GM12872 (cell line): ENCODE measurements around the gene ENOX1.

ENCODE experiments used
- TF ChIP-seq, protein P1 (sequence below): IDR thresholded peaks from 3 replicates; pipeline ENCODE4 v1.5.1; 2011; ENCODE audit warnings: low read depth, mild to moderate bottlenecking, low read length, moderate library complexity; ENCODE audit not compliant: insufficient read depth

Gene ENOX1

DNA sequence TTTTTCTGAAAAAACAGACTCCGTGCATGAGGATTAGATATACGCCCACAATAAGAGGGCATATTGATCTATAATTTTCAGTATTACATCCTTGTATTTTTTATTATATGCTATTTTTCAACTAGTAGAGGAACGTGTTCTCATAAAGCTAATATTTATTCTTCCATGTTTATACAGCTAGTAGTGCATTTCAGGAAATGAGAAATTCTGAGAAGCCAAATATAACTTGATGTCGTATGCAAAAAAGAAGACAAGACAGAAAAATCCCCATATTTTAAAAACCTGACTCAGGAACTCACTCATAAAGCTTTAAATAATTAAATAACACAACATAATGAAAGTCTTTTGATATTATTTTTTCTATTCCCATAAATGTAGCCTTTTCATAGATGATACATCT is 308.6 kb downstream of the ENOX1 start:
- TF ChIP-seq, protein P1, sequence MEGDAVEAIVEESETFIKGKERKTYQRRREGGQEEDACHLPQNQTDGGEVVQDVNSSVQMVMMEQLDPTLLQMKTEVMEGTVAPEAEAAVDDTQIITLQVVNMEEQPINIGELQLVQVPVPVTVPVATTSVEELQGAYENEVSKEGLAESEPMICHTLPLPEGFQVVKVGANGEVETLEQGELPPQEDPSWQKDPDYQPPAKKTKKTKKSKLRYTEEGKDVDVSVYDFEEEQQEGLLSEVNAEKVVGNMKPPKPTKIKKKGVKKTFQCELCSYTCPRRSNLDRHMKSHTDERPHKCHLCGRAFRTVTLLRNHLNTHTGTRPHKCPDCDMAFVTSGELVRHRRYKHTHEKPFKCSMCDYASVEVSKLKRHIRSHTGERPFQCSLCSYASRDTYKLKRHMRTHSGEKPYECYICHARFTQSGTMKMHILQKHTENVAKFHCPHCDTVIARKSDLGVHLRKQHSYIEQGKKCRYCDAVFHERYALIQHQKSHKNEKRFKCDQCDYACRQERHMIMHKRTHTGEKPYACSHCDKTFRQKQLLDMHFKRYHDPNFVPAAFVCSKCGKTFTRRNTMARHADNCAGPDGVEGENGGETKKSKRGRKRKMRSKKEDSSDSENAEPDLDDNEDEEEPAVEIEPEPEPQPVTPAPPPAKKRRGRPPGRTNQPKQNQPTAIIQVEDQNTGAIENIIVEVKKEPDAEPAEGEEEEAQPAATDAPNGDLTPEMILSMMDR, result no peak

- TF ChIP-seq, protein P1, result no peak
Observed at GRCh38 chr13:43475140-43475539, 311.6 kb downstream of the ENOX1 start.

- TF ChIP-seq, protein P1, result no peak
Observed at GRCh38 chr13:43473437-43473836, 313.3 kb downstream of the ENOX1 start.

DNA sequence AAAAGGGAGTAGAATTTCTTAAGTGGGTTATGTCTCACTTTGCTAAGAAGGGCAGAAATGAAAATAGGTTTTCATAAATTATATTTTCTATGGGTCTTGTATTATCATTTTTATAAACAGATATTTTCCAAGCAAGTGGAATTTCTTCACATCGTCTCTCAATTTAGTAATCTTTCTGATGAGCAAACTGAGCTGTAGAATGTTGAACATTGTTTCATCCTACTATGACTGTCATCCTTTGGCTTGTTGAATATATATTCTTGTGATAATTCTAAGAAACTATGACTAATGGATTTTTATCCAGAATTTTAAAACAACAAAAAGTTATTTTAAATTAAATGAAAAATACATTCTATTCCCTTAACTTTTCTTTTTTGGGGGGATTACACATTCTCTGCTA is 313.8 kb downstream of the ENOX1 start:
- TF ChIP-seq, protein P1, result no peak

- TF ChIP-seq, protein P1, result no peak
Observed at GRCh38 chr13:43472339-43472738, 314.4 kb downstream of the ENOX1 start.

GRCh38 chr13:43470610-43471009 is 316.2 kb downstream of the ENOX1 start:
- TF ChIP-seq, protein P1, result no peak

DNA sequence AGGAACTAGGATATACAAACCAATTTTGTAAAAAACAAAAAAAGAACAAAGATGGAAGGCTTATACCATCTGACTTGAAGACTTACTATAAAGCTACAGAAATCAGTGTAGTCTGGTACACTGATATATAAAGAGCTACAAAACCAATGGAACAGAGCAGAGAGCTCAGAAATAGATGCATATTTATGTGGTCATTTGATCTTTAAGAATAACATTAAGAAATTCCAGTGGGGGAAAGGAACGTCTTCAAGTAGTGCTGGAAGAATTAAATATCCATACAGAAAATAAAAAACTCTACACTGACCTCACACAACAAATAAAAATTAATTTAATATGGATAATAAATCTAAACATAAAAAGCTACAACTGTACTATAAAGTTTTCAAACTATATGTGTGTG is 317.0 kb downstream of the ENOX1 start:
- TF ChIP-seq, protein P1, result no peak

DNA sequence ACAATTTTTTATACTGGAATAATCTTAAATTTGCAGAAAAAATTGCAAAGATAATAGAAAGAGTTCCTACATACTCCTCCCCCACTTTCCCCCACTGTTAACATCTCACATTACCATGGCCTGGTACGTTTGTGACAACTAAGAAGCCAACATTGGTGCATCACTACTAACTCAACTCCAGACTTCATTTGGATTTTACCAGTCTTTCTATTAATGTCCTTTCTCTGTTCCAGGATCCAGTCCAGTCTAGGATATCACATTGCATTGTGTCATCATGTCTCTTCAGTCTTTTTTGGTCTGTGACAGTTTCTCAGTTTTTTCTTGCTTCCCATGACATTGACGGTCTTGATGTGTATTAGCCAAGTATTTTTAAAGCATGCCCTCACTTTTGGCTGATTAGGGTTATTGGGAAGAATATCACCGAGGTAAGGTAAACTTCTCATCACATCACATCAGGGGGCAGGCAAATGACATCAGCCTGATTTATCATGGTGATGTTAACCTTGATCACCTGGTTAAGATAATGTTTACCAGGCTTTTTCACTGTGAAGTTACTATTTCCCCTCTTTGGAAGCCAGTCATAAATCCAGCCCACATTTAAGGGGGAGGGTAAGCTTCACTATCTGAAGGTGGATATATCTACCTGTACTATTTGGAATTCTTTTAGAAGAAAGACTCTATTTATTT is 322.1 kb downstream of the ENOX1 start:
- TF ChIP-seq, protein P1, result no peak
